Calu3 (cell line): Measurements from ENCODE around the gene CHRNA4. TPM values are rescaled to one million over a fixed set of nuclear protein-coding genes. Genes with fewer than 3 reads are reported as not detected.

Experiments
- BruUV-seq: library from RNA; stranded (reverse); fragments of 400-500 nt; replicated peaks from 2 replicates; lab custom pipeline; 2021; lab: Mats Ljungman, UMichigan
- CTCF ChIA-PET: fragments of 300-600 bp; sonication (Branson Sonifier 250); formaldehyde crosslinking; loops from one replicate; lab custom pipeline; 2022; ENCODE audit warnings: antibody characterized with exemption; lab: Charles Lee
- DNase-seq: peaks from one replicate; pipeline ENCODE4 v3.0.0; 2022
- H3K27ac Mint-ChIP-seq: one replicate; pipeline ENCODE4 v1.8.0; 2022; ENCODE audit warnings: mixed read lengths; ENCODE audit not compliant: unreplicated experiment
- H3K27me3 Mint-ChIP-seq: one replicate; pipeline ENCODE4 v1.8.0; 2022; ENCODE audit warnings: mixed read lengths; ENCODE audit not compliant: unreplicated experiment
- H3K36me3 Mint-ChIP-seq: one replicate; pipeline ENCODE4 v1.8.0; 2022; ENCODE audit warnings: mild to moderate bottlenecking, moderate library complexity, mixed read lengths; ENCODE audit not compliant: insufficient read depth, unreplicated experiment
- H3K4me1 Mint-ChIP-seq: one replicate; pipeline ENCODE4 v1.8.0; 2022; ENCODE audit warnings: mild to moderate bottlenecking, low read depth, mixed read lengths; ENCODE audit not compliant: unreplicated experiment
- H3K4me3 Mint-ChIP-seq: one replicate; pipeline ENCODE4 v1.8.0; 2022; ENCODE audit warnings: mild to moderate bottlenecking, low read depth, moderate library complexity, mixed read lengths; ENCODE audit not compliant: unreplicated experiment
- H3K9me3 Mint-ChIP-seq: one replicate; pipeline ENCODE4 v1.8.0; 2022; ENCODE audit warnings: low read depth, mixed read lengths; ENCODE audit not compliant: unreplicated experiment
- intact Hi-C: fragments of 100-400 bp; cut with micrococcal nuclease; formaldehyde crosslinking; loops from one replicate; pipeline ENCODE4 v1.10.0; 2022; ENCODE audit not compliant: unreplicated experiment
- total RNA-seq: library from RNA; stranded (reverse); gene quantifications from 2 replicates; pipeline ENCODE4 v1.2.3, GENCODE V29; 2022
- TF ChIP-seq, protein P1 (sequence below): fragments of 200-600 bp; IDR thresholded peaks from one replicate; pipeline ENCODE4 v1.8.0; 2022; ENCODE audit warnings: antibody characterized with exemption; ENCODE audit not compliant: unreplicated experiment

Gene CHRNA4
- total RNA-seq, 1 experiment from 2014 or later: not detected

DNA sequence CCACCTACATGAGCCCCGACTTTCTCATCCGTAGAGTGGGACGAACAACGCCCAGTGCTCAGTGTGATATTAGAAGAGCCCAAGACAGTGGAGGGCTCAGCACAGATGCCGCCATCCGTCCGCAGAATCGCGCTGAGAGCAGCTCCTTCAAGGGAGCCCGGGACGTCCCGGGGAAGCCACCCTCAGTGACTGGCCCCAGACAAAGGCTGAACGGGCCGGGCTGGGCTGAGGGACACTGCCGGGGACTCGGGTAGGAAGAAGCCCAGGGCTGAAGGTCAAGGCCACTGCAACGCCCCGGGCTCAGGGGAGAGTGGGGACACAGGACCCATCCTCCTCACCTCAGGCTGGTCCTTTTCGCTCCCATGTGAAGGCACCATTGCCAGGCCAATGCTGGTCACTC lies 12.8 kb upstream of the CHRNA4 start:
- H3K27ac Mint-ChIP-seq: no peak overlapping the region
- no peaks in the 10 kb centered on the region for H3K4me1 Mint-ChIP-seq
- intact Hi-C loops: no loop called here
- TF ChIP-seq, protein P1, sequence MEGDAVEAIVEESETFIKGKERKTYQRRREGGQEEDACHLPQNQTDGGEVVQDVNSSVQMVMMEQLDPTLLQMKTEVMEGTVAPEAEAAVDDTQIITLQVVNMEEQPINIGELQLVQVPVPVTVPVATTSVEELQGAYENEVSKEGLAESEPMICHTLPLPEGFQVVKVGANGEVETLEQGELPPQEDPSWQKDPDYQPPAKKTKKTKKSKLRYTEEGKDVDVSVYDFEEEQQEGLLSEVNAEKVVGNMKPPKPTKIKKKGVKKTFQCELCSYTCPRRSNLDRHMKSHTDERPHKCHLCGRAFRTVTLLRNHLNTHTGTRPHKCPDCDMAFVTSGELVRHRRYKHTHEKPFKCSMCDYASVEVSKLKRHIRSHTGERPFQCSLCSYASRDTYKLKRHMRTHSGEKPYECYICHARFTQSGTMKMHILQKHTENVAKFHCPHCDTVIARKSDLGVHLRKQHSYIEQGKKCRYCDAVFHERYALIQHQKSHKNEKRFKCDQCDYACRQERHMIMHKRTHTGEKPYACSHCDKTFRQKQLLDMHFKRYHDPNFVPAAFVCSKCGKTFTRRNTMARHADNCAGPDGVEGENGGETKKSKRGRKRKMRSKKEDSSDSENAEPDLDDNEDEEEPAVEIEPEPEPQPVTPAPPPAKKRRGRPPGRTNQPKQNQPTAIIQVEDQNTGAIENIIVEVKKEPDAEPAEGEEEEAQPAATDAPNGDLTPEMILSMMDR: no peak
- CTCF ChIA-PET: interaction anchor here (1.5 kb wide), 1 partner anchor 8 kb away, joined by 4 read pairs; no protein-coding TSS in a partner anchor
- H3K36me3 Mint-ChIP-seq: no peaks in the 10 kb centered on the region
- peaks cover 100% of the 10 kb centered on the region for H3K27me3 Mint-ChIP-seq
- no peak overlapping the region for H3K4me3 Mint-ChIP-seq
- no peak for DNase-seq
- BruUV-seq: no TSS peak
- H3K9me3 Mint-ChIP-seq: no peaks in the 10 kb centered on the region

DNA sequence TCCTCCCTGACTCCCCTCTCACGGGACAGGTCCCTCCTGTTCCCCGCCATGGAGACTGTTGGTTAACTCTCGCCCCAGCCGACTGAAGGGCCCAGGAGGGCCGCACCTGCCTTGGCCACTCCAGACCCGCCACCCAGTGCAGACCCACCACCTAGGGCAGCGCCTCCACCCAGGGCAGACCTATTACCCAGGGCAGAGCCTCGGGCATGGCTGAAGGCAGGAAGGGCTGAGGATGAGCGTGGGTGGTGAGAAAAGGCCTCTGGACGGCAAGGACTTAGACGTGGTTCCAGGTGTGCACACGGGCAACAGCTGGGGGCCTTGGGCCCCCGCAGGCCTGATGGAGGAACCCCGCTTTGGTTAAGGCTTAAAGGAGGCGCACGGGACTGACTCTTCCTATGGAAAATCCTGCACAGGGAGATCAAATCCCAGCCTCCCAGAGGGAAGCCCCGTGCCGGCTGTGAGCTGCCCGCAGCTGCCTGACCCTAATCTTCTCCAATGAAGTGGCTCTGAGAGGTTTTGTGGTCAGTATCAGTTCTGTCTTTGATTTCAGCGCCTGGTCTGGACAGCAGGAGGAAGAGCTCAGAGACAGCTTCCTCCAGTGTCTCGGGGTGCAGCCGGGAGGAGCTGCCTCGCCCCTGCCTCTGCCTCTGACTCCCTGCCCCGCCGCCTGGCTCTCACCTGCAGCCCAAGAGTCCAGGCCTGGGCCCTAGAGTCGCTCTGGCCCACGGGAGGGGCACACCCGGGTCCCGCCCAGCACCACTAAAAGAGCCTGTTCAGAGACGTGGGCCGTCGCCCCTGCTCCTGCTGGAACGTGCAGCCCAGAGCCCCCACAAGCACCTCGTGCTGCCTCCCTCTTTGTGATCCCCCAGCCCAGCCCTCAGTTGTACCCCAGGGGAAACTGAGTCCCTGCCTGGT lies 12.1 kb upstream of the CHRNA4 start:
- H3K27me3 Mint-ChIP-seq: peaks cover 100% of the 10 kb centered on the region
- H3K9me3 Mint-ChIP-seq: no peaks in the 10 kb centered on the region

DNA sequence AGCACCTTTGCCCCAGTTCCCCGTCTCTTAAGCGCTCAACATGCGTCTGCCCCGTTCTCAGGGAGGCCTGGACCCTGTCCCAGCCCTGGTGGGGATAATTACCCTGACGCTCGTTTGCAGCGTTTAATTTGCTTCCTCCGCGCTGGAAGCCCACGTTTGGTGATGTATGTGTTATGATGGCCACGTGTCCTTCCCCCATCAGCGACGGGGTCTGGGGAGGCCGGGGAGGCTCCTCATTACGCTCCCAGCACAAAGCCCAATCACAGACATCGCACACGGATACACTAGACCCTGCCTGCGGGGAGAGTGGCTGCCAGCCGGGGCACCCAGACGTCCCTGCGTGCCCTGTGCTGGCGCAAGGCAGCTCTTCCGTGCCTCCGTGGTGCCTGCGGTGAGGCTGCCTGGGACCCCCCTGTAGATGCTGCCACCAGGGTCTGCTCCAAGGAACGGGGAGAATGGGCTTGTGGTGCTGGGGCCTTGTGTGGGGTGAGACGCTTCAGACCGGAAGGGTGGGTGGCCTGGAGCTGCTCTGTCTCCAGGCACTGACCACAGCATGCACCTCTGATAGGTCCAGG lies 10.2 kb upstream of the CHRNA4 start:
- CTCF ChIA-PET: interaction anchor here (0.6 kb wide), 1 partner anchor 8 kb away, joined by 3 read pairs; no protein-coding TSS in a partner anchor
- TF ChIP-seq, protein P1: no peak
- intact Hi-C loops: no loop called here
- Mint-ChIP-seq H3K27me3 (peaks cover 100% of the 10 kb centered on the region), H3K27ac (no peak overlapping the region), H3K9me3 (no peaks in the 10 kb centered on the region), H3K36me3 (no peaks in the 10 kb centered on the region), H3K4me1 (no peaks in the 10 kb centered on the region), H3K4me3 (no peak overlapping the region)
- no peak for DNase-seq
- BruUV-seq: no TSS peak

More for the DNA sequence above, 12.1 kb upstream of the CHRNA4 start:
- BruUV-seq: no TSS peak
- TF ChIP-seq, protein P1: no peak
- no peak for DNase-seq
- Mint-ChIP-seq H3K4me1 (no peaks in the 10 kb centered on the region), H3K27ac (no peak overlapping the region), H3K4me3 (no peak overlapping the region), H3K36me3 (no peaks in the 10 kb centered on the region)
- intact Hi-C loops: no loop called here
- CTCF ChIA-PET: interaction anchor here (0.7 to 1.5 kb wide), 2 partner anchors 9 to 162 kb away, joined by 3 to 4 read pairs; no protein-coding TSS in a partner anchor

DNA sequence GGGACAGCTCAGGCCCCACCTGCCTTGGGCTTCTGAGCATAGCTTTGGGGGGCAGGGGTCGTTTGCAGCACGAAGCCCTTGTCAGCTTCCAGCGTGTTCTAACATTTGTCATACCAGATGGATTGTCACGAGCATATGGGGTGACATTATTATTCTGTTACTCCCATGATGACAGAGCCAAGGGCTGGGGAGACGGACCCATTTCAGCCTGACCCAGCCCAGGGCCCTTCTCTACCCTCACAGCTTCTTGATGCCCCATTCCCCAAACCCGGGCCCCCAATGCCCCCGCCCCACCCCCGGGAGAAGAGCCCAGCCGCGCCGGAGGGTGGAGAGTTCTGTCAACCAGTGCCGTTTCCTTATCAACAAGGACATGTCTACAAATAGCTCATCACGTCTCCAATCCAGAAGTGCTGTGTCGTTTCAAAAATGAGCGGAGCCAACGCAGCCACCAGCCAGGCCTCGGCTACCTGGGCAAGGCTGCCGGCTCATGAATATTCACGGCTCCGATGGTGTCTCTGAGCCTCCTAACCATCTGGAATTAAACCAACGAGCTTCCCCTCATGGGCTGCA lies 9.6 kb upstream of the CHRNA4 start:
- intact Hi-C loops: no loop called here
- no peaks in the 10 kb centered on the region for H3K4me1 Mint-ChIP-seq
- TF ChIP-seq, protein P1: no peak
- H3K27ac Mint-ChIP-seq: no peak overlapping the region
- BruUV-seq: no TSS peak
- peaks cover 100% of the 10 kb centered on the region for H3K27me3 Mint-ChIP-seq
- no peaks in the 10 kb centered on the region for H3K36me3 Mint-ChIP-seq
- DNase-seq: no peak
- no peak overlapping the region for H3K4me3 Mint-ChIP-seq
- CTCF ChIA-PET: interaction anchor here (0.6 to 1.2 kb wide), 2 partner anchors 9 to 61 kb away, joined by 3 to 5 read pairs; no protein-coding TSS in a partner anchor
- no peaks in the 10 kb centered on the region for H3K9me3 Mint-ChIP-seq
